Measurements from ENCODE around the gene GGT1.
A peak's percentile ranks its signal among the peaks of the same experiment; 100 is the strongest.
"Not testable (repeated sequence)": the region's sequence is repeated elsewhere in the genome, so short reads cannot be mapped to it uniquely, and the experiment has no call there.

Gene GGT1

GRCh38 chr22:24602847-24603769 lies at the start of gene GGT1:
Gene GGT1, plus strand, starts transcription at chr22:24603193. Its CDS starts 7,889 bp downstream, at chr22:24611082.
- DNase-seq (ENCODE audit: low read depth in 2 of 2), result not testable (repeated sequence)

DNA sequence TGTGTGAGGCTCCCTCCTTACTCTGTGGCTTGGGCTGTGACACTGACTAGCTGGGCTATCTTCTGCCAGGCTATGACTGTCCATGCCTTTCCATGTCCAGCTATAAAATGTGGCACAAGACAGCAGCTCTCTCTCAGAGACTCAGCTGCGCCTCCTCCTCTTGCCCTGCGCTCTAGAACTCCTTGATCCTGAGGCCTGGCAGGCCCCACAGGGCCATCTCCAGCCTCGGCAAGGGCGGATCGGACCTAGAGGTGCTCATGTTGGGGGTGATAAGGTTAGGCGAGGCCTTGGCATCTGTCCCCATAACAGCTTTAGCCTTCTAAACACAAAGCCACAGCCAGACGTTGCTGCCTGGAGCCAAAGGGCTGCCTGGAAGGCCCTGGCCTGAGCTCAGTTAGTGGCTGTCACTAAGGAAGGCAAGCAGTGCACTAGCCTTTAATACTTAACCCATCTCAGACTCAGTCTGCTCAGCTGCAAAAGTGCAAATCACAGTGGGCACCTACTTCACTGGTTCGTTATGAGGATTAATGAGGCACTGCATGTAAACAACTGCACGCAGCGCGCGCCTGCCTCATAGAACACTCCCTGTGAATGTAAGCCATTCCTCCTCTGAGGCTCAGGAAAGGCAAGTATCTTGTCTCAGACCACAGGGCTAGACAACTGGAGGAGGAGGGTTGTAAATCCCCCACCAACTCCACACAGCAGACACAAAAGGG lies 49.2 kb upstream of the GGT1 start:
- DNase-seq (ENCODE audit: low read depth in 2 of 2), result no peak

- DNase-seq (ENCODE audit: low read depth in 2 of 2), result peak; percentile 4 to 8
These were observed 48.5 kb upstream of the GGT1 start, which contains the start of gene GUCD1 for GRCh38 chr22:24554313-24555164. Gene GUCD1, minus strand, starts transcription at chr22:24555138. Its CDS starts 147 bp downstream, at chr22:24554991.

GRCh38 chr22:24555165-24556039 lies 47.6 kb upstream of the GGT1 start, which contains the start of gene SNRPD3:
Gene SNRPD3, plus strand, starts transcription at chr22:24555999. Its CDS starts 1,676 bp downstream, at chr22:24557675.
- peak; percentile 100 for DNase-seq (ENCODE audit: low read depth in 2 of 2)

- no peak for DNase-seq (ENCODE audit: low read depth in 2 of 2)
These were observed 43.5 kb upstream of the GGT1 start for GRCh38 chr22:24559471-24559870.

DNA sequence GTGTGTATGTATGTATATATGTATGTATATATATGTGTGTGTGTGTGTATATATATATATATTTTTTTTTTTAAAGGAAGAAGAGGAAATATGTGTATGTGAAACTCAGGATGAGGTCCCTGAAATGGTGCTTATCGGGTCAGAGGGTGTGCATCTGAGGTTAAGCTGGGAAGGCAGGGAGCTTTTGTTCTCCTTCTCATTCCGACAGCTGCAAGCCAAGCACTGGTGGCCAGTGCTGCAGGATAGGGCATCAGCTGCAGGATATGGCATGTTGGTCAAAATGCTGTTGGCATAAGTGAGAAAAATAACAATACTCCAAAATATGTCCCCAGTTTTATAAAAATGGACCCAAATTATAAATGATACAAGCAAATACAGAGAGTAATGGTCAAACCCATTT lies 39.7 kb upstream of the GGT1 start:
- no peak for DNase-seq (ENCODE audit: low read depth in 2 of 2)

DNA sequence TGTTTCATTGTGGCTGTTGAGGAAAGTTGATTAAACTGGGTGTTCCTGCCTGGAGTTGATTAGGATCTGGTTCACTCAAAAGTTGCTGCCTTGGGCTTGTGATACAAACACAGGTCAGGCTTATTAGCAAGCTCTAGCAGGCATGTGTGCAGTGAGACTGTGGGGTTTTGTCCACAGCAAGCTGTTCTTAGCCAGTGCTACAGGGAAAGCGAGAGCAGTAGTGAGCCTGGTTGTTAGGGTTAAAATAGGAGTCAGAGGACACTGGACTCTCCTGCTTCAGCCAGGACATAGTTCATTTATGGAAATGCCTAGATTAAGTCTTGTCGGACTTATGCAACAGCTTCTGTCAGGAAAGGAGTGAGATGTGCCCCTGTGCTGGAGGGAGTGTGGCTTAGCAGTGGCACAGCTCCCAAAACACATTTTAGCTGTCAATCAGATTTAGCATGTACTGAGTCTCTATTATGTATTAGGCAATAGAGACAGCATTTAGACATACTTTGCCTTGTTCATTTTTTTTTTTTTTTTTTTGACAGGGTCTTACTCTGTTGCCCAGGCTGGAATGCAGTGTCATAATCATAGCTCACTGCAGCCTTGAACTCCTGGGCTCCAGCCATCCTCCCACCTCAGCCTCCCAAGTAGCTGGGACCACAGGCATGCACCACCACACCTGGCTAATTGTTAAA lies 38.5 kb upstream of the GGT1 start:
- DNase-seq (ENCODE audit: low read depth in 2 of 2), result no peak

DNA sequence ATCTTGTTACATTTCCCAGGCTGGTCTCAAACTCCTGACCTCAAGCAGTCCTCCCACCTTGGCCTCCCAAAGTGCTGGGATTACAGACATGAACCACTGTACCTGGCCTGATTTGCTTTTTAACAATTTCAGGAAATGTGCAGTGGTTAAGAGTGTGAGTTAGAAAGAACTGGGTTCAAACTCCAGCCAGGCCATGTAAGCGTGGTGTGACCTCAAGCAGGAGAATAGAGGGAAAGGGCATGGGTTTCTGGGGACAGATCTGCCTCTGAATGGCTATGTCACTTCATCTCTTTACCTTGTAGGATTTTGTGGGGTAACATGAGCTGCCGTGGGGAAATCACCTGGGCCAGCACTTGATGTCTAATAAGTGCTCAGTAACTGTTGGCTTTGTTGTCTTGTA lies 37.9 kb upstream of the GGT1 start:
- no peak for DNase-seq (ENCODE audit: low read depth in 2 of 2)

GRCh38 chr22:24566899-24567511 lies 36.0 kb upstream of the GGT1 start:
- DNase-seq (ENCODE audit: low read depth in 2 of 2), result no peak

DNA sequence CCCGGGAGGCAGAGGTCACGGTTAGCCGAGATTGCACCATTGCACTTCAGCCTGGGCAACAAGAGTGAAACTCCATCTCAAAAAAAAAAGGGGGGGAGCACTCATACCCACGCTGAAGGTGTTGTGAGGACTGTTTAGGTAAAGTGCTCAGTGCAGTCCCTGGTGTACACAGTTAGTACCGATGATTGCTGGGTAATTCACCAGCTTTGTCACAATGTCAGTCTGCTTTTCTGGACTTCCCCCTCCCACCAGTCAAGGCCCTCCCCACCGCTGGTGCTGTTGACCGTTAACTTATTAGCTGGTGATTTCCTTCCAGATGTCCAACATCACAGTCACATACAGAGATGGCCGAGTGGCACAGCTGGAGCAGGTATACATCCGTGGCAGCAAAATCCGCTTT lies 35.3 kb upstream of the GGT1 start:
- DNase-seq (ENCODE audit: low read depth in 2 of 2), result no peak

GRCh38 chr22:24571266-24571665 lies 31.7 kb upstream of the GGT1 start:
- no peak for DNase-seq (ENCODE audit: low read depth in 2 of 2)

- DNase-seq (ENCODE audit: low read depth in 2 of 2), result no peak
These were observed 26.2 kb upstream of the GGT1 start for GRCh38 chr22:24576778-24577177.

GRCh38 chr22:24578355-24579257 lies 24.4 kb upstream of the GGT1 start:
- no peak for DNase-seq (ENCODE audit: low read depth in 2 of 2)

DNA sequence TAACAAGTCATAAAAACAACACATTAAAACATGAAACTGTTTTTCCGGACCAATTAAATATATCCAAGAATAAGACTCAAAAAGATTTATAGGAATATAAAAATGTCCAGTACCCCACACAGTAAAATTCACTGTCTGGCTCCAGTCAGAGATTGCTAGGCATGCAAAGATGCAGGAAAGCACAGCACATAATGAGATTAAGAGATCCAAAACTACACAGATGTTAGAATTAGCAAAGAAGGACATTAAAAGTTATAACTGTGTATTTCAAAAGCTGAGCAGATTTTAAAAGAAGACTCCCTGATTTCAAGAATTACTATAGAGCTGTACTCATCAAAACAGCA lies 23.8 kb upstream of the GGT1 start:
- DNase-seq (ENCODE audit: low read depth in 2 of 2), result no peak

- DNase-seq (ENCODE audit: low read depth in 2 of 2), result no peak
These were observed 22.7 kb upstream of the GGT1 start for GRCh38 chr22:24580276-24580675.

DNA sequence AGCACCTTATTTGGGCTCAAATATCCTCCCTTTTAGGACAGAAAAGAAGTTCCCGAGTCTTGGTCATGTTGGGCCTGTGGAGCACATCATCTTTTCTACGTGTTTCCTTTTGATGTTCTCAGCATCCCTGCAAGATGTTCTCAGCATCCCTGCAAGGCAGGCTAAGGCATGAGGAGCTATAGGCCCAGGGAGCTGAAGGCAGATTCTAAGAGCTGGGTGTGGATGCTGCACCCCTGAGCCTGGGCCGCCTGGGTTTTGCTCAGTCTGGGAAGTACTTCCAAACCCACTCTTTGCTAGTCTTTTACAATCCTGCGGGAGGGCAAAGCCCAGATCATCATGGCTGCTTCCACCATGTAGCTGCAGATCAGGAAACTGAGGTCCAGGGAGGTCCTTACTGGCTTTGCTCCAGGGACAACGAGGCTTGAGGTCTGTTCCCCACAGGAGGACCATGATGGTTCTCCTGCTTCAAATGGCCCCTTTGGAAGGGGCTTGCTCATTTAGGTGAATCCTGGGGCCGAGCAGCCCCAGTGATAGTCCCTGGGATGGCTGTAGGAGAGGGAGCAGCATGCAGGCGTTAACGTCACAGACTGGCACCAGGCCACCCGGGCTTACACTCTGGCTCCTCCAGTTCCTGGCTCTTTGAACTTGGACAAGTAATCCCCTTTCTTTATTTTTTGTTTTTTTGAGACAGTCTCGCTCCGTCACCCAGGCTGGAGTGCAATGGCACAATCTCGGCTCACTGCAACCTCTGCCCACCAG lies 20.8 kb upstream of the GGT1 start:
- no peak for DNase-seq (ENCODE audit: low read depth in 2 of 2)

GRCh38 chr22:24583221-24584165 lies 19.5 kb upstream of the GGT1 start:
- no peak for DNase-seq (ENCODE audit: low read depth in 2 of 2)
